ENCODE measurements around the gene BATF.

The BATF gene

DNA sequence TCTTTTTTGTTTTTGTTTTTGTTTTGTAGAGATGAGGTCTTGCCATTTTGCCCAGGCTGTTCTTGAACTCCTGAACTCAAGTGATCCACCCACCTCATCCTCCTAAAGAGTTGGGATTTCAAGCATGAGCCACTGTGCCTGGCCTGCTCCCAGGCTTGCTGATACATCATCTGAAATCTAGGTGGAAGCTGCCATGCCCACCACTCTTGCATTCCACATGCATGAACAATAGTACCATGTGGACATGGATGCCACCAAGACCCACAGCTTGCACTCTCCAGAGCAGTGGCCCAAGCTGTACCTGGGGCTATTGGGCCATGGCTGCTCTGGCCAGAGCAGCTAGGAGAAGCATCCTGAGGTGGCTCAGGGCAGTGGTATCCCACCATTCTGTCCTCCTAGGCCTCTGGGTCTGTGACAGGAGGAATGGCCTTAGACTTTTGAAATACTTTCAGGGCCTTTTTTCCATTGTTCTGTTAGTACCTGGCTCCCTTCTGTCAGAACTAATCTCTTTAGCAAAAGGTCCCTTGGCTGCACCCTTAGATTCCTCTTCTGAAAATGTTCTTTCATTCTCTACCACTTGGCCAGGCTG lies 69.8 kb downstream of the BATF start:
- no peaks in the 10 kb centered on the region for H3K27me3 ChIP-seq (ENCODE audit: insufficient read depth, poor library complexity, severe bottlenecking)
- TF ChIP-seq, protein P1, sequence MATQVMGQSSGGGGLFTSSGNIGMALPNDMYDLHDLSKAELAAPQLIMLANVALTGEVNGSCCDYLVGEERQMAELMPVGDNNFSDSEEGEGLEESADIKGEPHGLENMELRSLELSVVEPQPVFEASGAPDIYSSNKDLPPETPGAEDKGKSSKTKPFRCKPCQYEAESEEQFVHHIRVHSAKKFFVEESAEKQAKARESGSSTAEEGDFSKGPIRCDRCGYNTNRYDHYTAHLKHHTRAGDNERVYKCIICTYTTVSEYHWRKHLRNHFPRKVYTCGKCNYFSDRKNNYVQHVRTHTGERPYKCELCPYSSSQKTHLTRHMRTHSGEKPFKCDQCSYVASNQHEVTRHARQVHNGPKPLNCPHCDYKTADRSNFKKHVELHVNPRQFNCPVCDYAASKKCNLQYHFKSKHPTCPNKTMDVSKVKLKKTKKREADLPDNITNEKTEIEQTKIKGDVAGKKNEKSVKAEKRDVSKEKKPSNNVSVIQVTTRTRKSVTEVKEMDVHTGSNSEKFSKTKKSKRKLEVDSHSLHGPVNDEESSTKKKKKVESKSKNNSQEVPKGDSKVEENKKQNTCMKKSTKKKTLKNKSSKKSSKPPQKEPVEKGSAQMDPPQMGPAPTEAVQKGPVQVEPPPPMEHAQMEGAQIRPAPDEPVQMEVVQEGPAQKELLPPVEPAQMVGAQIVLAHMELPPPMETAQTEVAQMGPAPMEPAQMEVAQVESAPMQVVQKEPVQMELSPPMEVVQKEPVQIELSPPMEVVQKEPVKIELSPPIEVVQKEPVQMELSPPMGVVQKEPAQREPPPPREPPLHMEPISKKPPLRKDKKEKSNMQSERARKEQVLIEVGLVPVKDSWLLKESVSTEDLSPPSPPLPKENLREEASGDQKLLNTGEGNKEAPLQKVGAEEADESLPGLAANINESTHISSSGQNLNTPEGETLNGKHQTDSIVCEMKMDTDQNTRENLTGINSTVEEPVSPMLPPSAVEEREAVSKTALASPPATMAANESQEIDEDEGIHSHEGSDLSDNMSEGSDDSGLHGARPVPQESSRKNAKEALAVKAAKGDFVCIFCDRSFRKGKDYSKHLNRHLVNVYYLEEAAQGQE (IDR thresholded peaks at IDR 0.05; ENCODE audit: insufficient replicate concordance, low read depth): no peak
- TF ChIP-seq SPI1 (IDR thresholded peaks at IDR 0.05; ENCODE audit: borderline replicate concordance, low read depth): no peak
- TF ChIP-seq, protein P2, sequence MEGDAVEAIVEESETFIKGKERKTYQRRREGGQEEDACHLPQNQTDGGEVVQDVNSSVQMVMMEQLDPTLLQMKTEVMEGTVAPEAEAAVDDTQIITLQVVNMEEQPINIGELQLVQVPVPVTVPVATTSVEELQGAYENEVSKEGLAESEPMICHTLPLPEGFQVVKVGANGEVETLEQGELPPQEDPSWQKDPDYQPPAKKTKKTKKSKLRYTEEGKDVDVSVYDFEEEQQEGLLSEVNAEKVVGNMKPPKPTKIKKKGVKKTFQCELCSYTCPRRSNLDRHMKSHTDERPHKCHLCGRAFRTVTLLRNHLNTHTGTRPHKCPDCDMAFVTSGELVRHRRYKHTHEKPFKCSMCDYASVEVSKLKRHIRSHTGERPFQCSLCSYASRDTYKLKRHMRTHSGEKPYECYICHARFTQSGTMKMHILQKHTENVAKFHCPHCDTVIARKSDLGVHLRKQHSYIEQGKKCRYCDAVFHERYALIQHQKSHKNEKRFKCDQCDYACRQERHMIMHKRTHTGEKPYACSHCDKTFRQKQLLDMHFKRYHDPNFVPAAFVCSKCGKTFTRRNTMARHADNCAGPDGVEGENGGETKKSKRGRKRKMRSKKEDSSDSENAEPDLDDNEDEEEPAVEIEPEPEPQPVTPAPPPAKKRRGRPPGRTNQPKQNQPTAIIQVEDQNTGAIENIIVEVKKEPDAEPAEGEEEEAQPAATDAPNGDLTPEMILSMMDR (IDR thresholded peaks at IDR 0.05; ENCODE audit: insufficient read depth, low read length): no peak
- no peak for TF ChIP-seq GABPA (IDR thresholded peaks at IDR 0.05; ENCODE audit: low read depth)
- no peak for TF ChIP-seq POLR2AphosphoS5 (IDR thresholded peaks at IDR 0.05; ENCODE audit: low read depth)
- no peak overlapping the region for H3K27ac ChIP-seq (replicated peaks)
- H3K4me3 ChIP-seq (replicated peaks; ENCODE audit: insufficient read depth, low read length): no peak overlapping the region
- no peak for DNase-seq (ENCODE audit: low read depth in 1 of 2, low spot score in 1 of 2)

DNA sequence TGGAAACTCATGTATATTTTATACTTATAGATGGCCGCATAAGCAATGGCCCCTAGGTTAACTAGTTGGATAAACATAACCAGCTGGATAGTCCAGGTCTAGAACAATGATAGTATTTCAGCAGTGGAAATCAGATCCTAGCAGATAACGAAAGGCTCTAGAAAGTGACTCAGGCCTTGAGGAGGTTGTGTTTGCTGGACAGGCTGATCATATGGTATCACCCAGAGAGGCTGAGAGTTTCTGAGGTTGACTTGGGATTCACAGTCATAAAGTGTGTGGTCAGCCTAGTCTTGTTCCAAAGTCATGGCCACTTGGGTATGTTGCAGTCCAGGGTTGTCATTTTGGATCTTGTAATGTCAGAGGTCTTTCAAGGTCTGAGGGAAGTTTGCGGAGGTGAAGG lies 73.0 kb downstream of the BATF start:
- TF ChIP-seq SPI1 (IDR thresholded peaks at IDR 0.05; ENCODE audit: borderline replicate concordance, low read depth) (no peak), POLR2AphosphoS5 (IDR thresholded peaks at IDR 0.05; ENCODE audit: low read depth) (no peak), GABPA (IDR thresholded peaks at IDR 0.05; ENCODE audit: low read depth) (no peak)
- TF ChIP-seq, protein P1 (IDR thresholded peaks at IDR 0.05; ENCODE audit: insufficient replicate concordance, low read depth): no peak
- TF ChIP-seq, protein P2 (IDR thresholded peaks at IDR 0.05; ENCODE audit: insufficient read depth, low read length): no peak
- no peak overlapping the region for H3K4me3 ChIP-seq (replicated peaks; ENCODE audit: insufficient read depth, low read length)
- no peak for DNase-seq (ENCODE audit: low read depth in 1 of 2, low spot score in 1 of 2)
- H3K27ac ChIP-seq (replicated peaks): no peak overlapping the region
- H3K27me3 ChIP-seq (ENCODE audit: insufficient read depth, poor library complexity, severe bottlenecking): no peaks in the 10 kb centered on the region

Measured in HL-60 (cell line).